OCI-M2 (cell line): ENCODE data around the gene GPI.

Experiments used
- DNase-seq: peaks from one replicate; lab custom pipeline; 2025; ENCODE audit not compliant: unreplicated experiment; lab: John Stamatoyannopoulos, UW

The GPI gene

GRCh38 chr19:34341935-34342680 lies 22.9 kb upstream of the GPI start:
- no peak for DNase-seq

DNA sequence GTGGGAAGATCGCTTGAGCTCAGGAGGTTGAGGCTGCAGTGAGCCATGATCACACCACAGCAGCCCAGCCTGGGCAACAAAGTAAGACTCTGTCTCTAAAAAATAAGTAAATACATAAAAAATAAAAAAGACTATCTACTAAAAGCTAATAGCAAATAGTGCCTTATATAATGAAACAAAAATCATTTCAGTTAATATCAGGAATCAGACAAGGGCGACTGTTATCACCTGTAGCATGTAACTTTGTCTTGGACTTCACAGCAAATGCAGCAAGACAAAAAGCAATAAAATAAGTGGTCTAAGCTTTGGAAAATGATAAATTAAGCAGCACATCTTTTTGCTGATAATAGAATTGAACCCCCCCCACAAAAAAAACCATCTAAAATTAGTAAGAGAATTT lies 21.2 kb upstream of the GPI start:
- no peak for DNase-seq

- DNase-seq: peak; percentile 57
Measured at GRCh38 chr19:34345947-34346351, 19.0 kb upstream of the GPI start.

DNA sequence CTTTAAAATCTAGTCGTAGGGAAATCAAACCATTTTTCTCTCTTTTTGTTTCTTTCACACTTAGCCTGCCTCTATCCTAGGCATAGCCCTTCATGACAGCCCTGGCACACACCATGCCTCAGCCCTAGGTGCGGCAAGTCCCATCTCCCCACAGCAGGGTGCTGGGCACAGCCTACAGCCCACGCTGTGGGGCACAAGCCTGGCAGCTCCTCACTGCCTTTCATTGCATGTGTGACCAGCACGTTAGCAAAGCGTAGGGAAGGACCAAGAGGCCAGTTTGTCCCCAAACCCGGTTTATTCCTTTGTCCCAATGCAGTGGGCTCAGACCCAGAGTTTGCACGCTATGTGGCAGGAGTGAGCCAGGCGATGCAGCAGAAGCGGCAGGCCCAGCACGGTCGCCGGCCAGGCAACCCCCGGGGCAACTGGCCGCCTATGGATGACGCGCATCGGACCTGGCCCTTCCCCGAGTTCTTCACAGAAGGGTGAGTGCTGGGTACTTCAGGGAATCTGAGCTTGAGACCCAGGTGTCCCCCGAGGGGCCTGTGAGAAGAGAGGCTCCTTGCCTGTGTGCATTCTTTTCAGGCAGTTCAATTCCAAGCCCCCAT lies 17.3 kb upstream of the GPI start:
- no peak for DNase-seq

- DNase-seq: no peak
Measured at GRCh38 chr19:34348899-34349487, 16.0 kb upstream of the GPI start.

DNA sequence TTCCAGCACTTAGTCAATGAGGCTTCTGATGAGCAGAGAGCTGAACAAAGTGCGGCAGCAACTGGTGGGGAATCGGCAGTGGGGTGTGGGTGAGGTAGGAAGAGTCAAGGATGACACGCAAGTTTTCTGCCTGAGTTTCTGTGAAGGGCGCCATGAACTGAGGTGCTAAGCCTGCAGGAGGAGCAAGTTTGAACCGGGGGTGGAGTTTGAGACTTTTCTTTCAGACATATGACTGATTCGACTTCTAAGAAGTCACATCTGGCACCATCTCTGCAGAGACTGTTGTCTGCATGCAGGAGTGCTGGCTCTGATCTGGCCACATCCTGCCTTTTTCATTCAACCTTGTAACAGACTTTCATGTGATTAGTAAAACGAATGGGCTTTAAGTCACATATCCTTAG lies 14.8 kb upstream of the GPI start:
- no peak for DNase-seq

DNA sequence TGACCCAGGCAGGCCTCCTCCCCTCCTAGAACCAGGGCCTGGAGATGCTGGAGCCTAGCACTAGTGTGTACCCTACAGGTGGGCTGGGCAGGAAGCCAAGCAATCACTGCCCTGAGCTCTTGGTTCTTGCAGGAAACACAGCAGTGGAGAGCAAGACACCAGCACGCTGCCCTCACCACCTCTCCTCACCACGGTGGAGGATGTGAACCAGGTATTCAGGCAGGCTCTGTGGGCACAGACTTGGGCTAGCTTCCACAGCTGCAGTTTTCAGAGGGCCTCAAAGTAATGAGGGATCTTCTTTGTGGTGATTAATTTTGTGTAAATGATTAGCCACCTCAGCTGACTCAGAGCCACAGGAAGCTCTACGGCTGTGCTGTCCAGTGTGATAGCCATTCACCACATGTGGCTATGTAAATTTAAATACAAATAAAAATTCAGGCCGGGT lies 13.6 kb upstream of the GPI start:
- DNase-seq: no peak

DNA sequence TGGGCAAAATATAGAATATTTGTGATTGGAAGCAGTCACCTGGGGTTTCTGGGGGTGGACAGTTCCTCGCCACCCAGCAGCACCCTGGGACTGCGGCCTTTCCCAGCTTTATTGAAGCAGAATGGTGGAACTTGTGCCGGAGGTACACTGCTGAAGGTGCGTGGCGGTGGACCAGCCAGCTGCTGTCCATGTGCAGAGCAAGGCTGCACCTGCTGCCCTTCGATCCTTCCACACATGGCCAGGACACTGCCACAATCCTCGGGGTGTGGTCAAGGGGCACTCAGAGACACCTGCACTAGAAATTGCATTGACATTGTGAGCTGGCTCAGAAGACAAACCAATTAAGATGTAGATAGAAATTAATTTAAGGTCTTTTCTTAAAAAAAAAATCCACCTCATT lies 11.4 kb upstream of the GPI start:
- DNase-seq: no peak

- no peak for DNase-seq
Measured at GRCh38 chr19:34355201-34355600, 9.8 kb upstream of the GPI start.

DNA sequence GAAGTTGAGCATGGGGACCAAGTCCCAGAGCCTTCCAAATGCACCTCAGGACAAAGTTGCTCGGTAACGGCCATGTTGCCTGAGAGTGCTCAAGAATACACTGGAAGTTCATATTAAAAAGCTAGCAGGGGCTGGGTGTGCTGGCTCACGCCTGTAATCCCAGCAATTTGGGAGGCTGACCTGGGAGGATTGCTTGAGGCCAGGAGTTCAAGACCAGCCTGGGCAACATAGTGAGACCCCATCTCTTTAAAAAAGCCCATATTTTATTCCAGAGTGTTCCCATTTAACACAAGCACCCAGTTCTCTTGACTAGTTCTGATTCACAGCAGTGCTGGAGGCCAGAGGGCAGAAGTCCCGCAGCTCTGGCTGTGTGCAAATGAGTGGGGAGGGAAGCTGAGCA lies 8.1 kb upstream of the GPI start:
- DNase-seq: no peak

DNA sequence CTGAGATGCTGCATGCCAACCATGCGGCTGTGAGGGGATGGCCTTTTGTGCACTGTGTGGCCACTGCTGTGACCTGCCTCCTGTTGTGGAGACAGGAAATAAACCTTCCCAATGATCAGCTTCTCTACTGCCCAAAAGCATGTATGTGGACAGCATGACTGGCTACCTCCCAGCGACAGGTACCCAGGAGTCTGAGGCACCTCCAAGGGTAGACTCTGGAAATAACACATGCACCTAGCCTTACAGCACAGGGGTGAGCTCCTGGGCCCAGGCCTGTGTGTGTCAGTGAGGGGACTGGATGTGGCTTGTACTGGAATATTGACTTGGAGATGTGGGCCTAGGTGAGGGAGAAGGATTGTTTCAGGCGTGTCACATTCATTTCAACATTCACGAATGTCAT lies 7.6 kb upstream of the GPI start:
- no peak for DNase-seq

GRCh38 chr19:34359140-34359953 lies 5.6 kb upstream of the GPI start:
- DNase-seq: peak; percentile 99

- no peak for DNase-seq
Measured at GRCh38 chr19:34359954-34360315, 5.1 kb upstream of the GPI start.

DNA sequence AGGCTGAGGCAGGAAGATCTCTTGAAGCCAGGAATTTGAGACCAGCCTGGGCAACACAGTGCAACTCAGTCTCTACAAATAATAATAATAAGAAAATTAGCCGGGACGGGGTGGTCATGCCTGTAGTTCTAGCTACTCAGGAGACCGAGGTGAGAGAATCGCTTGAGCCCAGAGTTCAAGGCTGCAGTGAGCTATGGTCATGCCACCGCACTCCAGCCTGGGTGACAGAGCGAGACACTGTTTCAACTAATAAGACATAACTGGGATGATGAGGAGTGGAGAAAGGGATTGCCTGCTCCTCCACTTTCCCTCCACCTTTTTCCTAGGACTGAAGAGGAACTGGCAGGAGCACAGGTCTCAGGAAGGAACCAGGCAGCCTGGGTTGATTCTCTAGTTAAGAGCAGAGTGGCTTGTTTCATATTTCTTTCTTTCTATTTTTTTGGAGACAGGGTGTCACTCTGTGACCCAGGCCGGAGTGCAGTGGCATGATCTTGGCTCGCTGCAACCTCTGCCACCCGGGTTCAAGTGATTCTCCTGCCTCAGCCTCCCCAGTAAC lies 4.6 kb upstream of the GPI start:
- no peak for DNase-seq

DNA sequence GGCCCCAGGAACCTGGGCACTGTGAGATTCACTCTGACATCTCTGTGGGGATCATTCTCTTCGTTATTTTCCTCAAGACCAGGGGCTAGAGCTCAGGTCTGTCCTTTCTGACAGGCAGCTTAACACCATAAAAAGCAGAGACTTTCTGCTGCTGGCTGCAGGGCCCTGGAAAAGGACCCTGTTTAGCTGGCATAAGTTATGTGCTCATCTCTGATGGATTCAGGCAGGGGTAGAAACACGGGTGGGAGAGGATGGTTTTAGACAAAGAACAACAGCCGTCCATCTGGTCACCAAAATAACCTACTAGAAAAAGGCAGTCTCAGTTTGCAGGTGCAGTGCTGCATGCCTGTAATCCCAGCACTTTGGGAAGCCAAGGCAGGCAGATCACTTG lies 2.3 kb upstream of the GPI start:
- no peak for DNase-seq

DNA sequence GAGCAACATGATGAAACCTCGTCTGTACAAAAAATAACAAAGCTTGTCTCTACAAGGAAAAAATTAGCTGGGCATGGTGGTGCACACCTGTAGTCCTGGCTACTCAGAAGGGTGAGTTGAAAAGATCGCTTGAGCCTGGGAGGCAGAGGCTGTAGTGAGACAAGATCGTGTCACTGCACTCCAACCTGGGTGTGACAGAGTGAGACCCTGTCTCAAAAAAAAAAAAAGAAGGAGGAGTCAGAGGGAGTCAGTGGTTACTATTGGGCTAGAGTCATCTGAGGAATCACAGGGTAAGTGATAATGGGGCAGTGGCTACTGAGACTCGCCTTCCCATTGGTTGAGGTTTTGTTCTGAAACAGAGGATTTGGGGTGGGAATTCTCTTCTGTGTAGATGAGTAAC lies 1.9 kb upstream of the GPI start:
- DNase-seq: peak; percentile 64

- DNase-seq: no peak
Measured at GRCh38 chr19:34363930-34364329, 1.1 kb upstream of the GPI start.

- DNase-seq: no peak
Measured at GRCh38 chr19:34364462-34364829, 550 bp upstream of the GPI start.

DNA sequence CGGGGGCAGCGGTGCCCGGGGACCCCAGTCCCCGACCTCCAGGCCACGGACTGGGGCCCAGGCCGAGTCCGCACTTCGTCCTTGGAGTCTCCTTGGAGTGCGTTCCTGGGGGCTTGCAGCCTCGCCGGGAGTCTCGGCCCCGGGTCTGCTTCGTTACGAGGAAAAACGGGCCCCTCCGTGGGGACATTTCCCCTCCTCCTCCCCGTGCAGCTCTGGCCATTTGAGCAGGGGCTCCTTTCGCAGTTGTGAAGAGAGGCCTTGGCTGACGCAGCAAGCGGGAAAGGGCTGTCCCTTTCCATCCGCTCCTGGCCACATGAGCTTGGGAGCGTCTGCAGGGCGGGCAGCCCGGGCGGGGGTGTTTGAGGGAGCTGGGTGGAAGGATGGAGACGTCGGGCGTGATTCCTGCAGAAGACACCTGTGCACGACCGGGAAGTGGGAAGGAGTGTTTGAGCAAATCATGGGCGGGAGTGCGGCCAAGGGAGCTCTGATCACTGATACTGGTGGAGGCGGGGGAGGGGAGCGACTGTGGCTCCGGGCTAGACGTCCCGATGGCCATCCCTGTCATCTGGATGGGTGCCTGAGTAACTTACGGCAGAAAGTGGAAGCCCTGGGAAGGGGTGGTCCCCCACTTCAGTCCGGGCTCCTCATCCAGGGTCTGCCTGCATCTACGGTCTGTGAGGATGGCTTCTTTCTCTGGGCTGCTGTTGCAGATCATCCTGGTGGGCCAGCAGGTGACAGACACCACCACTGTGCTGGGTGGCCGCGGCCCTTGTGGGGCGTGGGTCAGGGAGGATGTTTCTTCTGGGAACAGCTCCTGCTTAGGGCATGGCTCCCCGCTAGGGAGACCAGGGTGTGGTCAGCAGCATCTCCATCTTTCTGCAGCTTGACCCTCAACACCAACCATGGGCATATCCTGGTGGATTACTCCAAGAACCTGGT lies 736 bp downstream of the GPI start:
- DNase-seq: no peak
